HTR-8/SVneo (cell line): ENCODE results near the gene TP53RK.

ENCODE experiments used
- DNase-seq: peaks from one replicate; pipeline ENCODE4 v3.0.0; 2011; ENCODE audit warnings: low spot score, mixed read lengths; ENCODE audit not compliant: insufficient read length
- FAIRE-seq: peaks from 2 replicates; lab custom pipeline; 2011; peaks lifted over from hg19 to GRCh38; lab: Jason Lieb, UNC

TP53RK gene

DNA sequence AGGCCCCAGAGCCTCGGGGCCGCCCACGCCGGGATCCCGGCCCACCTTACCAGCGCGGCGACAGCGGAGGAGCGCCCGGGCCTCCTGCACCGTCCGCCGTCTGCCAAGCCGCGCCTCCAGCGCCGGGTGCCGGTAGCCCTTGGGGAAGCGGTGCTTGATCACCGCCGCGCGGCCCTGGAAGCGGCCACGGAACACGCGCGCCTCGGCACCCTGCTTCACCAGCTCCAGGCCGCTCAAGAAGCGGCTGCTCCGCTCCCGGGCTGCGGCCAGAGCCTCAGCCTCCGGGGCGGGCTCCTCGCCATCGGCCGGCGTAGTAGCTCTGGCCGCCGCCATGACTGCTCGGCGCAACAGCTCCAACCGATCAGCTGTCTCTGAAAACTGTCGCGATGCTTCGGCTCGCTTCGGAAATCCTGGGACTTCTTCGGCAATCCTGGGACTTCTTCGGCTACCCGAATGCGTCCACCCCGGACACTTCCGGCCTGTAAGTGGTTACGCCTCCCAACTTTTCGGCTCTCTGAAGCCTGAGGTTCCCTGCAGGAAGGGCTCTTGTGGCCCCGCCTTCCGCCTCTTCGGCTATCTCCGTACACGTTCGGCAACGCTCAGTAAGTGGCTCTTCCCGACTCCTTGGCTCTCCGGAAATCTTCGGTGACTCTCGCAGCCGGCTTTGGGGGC, at the start of gene TP53RK:
TSS of gene TP53RK (minus strand) at position 363 of the 672 bp plus-strand sequence. CDS start at position 333, 30 bp downstream.
- peak; percentile 99 for FAIRE-seq
- DNase-seq, result peak; percentile 100

DNA sequence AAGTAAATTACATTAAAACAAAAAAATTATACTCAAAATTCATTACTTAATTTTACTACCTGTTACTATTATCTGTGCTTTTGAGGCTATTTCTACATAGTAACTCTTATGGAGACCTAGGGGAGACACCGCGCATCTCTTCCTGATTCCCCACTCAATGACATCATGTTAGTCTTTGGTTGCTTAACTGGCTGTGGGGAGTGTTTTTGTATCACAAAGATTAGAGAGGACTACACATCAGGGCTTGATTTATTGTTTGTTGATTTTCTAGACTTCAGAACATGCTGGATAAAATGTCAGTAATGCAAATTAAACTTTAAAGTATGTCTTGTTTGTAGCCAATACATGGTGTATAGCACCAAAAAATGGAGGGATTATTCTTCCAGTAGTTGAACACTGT, 46.2 kb upstream of the TP53RK start:
- DNase-seq (no peak), FAIRE-seq (no peak)

DNA sequence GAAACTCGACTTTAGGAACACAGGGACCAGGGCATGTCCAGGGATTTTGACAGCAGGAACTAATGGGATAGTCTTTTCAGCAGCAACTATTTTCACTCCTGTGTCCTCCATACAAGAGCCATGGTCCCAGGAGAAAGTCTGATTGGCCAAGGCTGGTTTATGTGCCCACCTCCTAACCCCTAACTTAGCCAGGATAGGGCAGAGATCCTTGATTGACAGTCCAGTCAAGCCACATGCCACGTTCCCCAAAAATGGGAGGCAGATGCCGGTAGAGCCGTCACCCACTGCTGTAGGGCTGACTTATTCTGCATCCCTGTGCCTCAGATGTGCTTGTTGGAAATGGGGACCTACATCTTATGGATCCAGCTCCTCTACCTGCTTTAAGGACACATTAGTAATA, 42.5 kb upstream of the TP53RK start:
- peak; percentile 66 for FAIRE-seq
- DNase-seq, result no peak

DNA sequence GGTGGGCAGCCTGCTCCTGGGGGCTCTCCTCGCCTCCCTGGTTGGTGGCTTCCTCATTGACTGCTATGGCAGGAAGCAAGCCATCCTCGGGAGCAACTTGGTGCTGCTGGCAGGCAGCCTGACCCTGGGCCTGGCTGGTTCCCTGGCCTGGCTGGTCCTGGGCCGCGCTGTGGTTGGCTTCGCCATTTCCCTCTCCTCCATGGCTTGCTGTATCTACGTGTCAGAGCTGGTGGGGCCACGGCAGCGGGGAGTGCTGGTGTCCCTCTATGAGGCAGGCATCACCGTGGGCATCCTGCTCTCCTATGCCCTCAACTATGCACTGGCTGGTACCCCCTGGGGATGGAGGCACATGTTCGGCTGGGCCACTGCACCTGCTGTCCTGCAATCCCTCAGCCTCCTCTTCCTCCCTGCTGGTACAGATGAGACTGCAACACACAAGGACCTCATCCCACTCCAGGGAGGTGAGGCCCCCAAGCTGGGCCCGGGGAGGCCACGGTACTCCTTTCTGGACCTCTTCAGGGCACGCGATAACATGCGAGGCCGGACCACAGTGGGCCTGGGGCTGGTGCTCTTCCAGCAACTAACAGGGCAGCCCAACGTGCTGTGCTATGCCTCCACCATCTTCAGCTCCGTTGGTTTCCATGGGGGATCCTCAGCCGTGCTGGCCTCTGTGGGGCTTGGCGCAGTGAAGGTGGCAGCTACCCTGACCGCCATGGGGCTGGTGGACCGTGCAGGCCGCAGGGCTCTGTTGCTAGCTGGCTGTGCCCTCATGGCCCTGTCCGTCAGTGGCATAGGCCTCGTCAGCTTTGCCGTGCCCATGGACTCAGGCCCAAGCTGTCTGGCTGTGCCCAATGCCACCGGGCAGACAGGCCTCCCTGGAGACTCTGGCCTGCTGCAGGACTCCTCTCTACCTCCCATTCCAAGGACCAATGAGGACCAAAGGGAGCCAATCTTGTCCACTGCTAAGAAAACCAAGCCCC, 36.2 kb upstream of the TP53RK start:
- DNase-seq, result no peak
- FAIRE-seq, result peak; percentile 59

DNA sequence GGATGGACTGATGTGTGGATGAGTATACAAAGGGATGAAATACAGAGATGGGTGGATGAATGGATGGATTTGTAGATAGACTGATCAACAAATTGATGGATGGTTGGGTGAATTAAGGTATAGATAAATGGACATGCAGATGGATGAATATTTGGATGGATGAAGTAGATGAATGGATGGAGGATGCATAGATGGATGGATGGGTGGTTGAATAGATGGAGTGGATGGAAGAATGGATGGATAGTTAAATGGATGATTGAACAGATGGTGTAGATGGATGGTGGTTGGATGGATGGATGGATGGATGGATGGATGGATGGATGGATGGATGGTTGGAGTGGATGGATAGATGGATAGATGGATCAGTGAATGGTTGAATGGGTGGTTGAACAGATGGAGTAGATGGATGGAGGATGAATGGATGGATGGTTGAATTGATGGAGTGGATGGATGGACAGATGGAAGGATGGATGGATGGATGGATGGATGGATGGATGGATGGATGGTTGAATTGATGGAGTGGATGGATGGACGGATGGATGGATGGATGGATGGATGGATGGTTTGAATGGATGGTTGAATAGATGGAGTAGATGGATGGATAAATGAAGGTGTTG, 35.2 kb upstream of the TP53RK start:
- DNase-seq (no peak), FAIRE-seq (peak; percentile 98)

DNA sequence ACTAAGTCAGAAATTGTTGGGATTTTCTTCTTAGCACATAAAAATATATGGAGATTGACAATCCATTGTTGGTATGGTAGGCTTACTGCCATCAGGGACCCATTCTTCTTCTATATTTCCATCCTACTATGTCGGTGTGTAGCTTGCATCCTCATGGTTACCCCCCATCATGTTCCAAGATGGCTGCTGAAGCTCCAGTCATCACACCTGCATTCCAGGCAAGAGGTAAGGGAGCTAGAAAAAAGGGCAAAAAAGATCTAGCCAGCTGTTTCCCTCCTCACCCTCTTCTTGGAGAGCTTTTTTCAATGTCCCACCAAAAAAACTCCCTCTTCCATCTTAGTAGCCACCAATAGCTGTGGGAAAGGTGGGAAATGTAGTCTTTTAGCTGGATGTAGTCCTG, 33.8 kb upstream of the TP53RK start:
- DNase-seq (no peak), FAIRE-seq (peak; percentile 65)

DNA sequence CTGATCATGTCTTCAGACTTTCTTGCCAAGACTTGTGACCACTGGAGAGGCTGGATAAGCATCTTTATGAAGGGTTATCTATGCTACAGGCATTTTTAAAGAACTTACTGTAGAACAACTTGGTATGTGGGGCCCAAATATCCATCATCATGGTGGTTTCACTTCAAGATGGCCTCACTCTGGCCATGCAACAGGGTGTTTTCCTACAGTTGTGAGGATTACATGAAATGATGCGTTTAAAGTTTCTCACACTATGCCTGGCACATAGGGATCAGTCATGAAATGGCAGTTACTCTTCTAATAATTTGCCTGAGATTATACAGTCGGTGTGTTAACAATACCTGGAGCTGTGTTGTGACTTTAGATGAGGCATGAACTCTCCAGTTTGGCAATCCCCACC, 33.2 kb upstream of the TP53RK start:
- DNase-seq (no peak), FAIRE-seq (peak; percentile 74)

DNA sequence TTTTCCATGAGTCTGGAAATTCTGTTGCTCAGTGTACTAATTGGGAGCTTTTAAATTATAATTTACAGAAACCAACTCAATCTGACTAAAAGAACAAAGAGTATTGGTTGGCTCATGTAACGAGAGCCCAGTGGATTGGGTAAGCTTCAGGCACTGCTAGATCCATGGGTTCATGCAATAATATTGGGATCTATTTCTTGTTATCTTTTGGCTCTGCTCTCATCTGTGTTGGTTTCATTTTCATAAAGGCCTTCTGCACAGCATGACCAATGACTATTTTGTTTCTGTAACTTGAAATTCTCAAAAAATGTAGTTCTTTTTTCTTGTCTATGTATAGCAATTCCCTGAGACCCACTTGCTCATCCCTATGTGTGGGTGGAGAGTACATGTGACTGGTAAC, 32.2 kb upstream of the TP53RK start:
- no peak for FAIRE-seq
- no peak for DNase-seq

DNA sequence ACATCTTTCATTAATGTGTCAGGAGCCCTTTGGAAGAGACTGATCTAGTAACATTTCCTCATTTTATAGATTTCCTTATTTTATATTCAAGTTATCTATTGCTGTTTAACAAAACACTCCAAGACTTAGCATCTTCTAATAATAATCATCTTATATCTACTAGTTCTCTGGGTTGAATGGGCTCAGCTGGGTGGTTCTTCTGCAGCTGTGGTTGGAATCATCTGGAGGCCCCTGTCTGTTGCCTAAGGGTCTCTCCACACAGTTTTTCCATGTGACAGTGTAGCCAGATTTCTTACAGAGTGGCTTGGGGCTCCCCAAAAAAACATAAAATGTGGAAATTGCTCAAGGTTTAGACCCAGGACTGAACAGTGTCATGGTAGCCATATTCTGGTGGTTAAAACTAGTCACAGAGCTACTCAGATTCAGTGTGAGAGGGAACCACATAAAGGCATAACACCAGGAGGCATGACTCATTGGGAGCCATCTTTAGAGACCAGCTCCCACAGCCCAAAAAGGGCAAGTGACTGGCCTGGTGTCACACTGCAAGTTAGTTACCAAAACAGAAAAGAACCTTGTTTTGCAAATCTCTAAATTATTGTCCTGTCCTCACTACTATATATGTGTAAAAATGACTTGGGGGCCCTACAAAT, 31.7 kb upstream of the TP53RK start:
- no peak for FAIRE-seq
- no peak for DNase-seq

DNA sequence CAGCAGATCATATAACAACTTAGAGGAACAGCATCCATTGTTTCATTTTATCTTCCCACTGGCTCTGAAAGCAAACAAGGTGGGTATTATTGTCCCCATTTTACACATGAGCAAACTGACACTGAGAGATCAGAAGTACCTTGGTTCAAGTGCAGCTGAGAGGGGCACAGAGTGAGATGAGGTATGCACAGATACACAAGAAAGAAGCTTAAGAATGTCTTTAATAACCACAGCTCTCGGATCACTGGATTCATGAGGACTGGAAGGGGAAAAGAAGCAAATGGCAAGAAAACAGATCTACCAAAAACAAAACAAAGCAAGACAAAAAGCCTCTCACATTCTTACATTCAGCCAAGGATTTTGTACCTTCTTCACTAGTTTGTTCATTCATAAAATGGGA, 30.8 kb upstream of the TP53RK start:
- peak; percentile 80 for FAIRE-seq
- DNase-seq, result no peak

DNA sequence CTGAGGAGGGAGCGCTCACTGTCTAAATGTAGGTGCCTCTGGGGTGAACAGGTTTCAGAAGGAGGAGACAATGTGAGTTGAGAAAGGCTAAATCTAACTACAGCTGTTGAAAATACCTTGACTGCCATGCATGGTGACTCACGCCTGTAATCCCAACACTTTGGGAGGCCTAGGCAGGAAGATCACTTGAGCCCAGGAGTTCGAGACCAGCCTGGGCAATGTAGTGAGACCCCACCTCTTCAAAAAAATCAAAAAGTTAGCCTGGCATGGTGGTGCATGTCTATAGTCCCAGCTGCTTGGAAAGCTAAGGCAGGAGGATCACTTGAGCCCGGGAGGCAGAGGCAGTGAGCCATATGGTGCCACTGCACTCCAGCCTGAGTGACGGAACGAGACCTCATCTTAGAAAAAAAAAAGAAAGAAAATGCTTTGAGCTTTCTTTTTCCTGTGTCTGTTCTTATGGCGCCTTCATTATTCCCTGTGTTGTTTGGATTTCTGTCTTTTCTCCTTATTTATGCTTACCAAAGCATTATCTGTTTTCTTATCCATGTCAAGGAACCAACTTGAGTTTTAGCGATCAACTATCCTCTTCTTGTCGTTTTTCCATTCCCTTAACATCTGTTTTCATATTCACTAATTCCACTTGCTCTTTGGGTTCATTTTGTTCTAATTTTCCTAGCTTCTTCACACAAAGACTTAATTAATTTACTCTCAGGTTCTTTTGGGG, 28.7 kb upstream of the TP53RK start:
- FAIRE-seq (peak; percentile 90), DNase-seq (no peak)

DNA sequence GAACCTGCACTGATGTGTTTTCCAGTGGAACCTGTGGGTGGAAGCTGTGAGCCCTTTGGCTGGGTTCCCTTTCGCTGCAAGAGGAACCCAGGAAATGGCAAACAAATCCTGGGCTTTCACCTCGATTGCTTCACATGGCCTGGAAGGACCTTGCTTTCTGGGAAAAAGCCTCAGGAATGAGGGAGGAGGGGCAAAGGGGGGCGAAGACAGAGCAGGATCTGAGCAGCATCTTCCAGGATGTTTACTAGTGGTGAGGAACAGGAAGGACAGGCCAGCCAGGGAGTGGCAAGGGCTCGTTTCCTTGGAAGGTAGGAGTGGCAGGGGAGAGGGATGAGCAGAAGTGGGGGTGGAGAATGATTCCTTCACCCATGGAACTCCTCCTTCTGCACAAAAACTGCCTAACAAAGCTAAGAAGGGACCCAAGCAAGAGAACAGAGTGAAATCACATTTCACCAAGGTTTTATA, 26.1 kb upstream of the TP53RK start:
- FAIRE-seq (peak; percentile 99), DNase-seq (peak; percentile 96)

DNA sequence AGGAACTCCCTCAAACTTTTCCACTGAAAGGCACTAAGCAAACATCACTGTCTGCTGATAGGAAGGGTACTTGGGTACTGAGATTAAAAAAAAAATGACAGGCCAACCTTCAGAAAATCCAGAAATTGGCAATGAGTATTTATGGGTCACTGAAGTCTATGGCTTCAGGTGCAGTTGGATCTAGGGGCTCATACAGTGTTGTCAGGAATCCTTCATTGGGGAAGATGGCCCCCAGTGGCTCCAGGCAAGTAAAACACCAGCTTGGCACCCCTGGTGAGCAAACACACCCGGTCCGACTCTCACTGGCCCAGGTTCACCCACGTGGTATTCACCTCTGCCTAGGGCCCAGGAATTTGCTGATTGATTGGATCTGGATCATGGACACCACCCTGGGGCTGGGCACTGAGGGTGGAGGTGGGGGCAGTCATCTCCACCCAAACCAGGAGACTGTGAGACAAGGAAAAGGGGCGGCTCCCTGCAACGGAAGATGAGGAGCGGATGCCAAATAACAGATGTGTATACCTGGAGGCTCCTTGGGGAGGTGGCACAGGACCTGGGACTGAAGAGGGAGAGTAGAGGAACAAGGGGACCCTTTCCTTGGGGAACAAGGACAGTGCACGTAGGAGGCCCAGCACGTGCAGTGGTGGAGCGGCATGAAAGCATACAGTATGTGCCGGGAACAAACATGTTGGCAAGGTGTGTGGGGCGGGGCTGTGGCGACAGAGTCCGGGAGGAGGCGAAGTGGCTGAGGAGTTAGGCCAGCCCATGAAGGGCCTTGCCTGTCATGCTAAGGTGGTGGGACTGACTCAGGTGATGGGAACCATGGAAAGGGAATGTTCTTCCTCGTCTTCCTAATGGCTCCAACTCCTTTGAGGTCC, 25.0 kb upstream of the TP53RK start:
- no peak for DNase-seq
- FAIRE-seq, result peak; percentile 72

DNA sequence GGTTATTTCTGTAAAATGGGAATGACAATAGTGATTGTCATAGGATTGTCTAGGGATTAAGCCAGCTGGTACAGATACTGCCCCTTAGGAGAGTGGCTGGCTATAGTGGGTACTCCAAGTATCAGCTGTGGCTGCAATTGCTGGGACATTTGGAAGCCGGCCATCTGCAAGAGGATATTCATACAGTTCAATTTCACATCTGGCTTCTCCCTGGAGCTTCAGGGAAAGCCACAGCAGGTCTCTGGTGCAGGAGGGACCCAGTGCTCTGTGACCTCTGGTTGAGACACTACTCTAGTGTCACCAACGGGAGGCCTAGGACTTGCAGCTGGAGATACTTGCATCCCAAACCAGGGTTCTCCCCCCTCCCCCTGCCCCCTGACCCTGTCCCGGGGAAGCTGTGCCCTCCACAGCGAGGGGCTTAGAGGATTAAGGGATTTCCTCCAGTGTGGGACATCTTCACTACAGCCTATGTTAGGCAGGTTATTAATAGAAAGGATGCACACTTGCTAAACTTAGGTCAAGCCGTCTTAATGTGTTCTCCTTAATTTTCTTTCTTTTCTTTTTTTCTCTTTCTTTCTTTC, 22.9 kb upstream of the TP53RK start:
- FAIRE-seq (peak; percentile 46), DNase-seq (no peak)

DNA sequence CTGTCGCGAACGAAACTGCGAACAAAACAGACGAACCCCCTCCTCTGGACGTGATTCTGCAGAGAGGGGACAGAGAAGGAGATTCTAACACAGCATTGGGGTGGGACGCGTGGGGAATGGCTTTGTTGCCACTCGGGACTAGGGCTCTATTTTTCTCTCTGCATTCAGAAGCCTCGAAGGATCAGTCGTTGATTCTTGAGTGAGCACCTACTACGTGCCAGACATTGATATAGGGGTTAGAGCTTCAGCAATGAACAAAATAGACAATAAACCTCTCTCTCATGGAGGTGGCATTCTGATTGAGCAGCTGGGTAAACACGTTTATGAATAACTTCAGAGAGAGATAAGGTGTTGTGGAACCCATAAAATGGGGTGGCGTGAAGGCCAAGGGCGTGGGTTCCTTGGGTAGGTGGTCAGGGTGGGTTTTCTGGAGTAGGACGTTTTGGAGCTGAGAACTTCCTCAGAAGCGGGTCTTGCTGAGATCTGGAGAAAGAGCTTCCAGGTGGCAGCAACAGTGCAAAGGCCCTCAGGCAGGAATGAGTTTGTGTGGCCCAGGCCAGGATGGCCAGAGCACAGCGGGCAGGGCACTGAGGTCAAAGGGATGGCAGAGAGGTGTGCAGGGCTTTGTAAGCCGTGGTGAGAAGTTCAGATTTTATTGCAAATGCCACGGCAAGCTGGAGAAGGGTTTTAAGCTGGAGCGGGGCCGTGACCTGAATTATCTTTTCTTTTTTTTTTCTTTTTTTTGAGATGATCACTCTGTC, 21.1 kb upstream of the TP53RK start:
- DNase-seq (no peak), FAIRE-seq (no peak)

DNA sequence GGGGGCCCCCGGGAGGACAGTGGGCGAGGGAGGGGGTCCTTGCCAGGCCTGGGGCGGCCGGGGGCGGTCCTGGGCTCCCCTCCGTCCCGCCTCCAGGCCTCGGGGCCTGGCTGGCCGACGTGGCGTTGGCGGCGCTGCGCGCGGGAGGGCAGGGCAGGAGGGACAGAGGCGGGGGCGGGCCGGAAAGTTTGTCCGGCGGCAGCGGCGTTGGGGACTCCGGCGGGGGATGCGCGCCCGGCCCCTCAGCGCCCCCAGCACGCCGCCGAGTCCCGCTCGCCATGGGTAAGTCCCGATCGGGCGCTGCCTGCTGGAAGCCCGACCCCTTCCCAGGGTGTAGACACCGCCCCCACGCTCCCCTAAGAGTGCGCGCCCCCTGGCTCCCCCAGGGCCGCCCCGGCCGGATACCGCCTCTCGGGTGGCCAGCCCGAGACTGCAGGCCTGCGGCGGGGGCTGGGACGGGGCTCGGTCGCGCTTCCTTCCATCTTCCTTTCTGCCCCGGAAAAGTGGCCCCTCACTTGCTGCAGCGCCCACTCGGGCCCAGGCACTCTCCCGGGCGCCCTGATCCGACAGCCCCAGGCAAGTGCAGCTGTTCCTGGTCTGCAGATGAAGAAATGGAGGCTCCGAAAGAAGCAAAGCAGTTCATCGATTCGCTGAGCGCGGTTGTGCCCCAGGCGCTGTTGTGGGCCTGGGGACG, 20.4 kb upstream of the TP53RK start, which contains the start of gene SLC2A10:
TSS of gene SLC2A10 (plus strand) at position 191 of the 694 bp plus-strand sequence. CDS start at position 279, 88 bp downstream.
- FAIRE-seq, result no peak
- peak; percentile 87 for DNase-seq

DNA sequence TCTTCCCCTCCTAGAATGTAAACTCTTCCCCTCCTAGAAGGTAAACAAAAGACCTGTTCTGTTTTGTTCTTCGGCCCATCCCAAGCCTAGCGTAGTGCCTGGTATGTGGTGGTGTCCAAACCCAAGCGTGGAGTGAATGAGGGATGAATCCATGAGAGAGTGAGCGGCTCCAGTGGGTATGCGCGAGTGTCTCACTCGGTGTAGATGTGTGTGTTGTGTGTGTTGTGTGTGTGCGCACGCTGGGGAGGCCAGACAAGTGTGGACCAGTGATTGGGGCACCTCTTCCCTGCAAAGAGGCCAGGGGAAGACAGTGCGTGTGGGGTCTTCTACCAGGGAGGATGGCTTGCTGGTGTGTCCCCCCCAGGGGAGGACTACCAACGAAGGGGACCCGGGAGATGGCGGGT, 19.8 kb upstream of the TP53RK start:
- FAIRE-seq, result peak; percentile 99

More for the DNA sequence above, 19.8 kb upstream of the TP53RK start:
- no peak for DNase-seq
